Medulla oblongata (tissue), 1 donor: ENCODE measurements around the gene ONECUT2.
"Not testable (repeated sequence)": the region's sequence is repeated elsewhere in the genome, so short reads cannot be mapped to it uniquely, and the experiment has no call there.

ENCODE experiments used
- DNase-seq: peaks from one replicate; pipeline ENCODE4 v3.0.0-alpha.2; 2015; ENCODE audit errors: extremely low spot score

ONECUT2 gene

GRCh38 chr18:57434536-57435494, at the start of gene ONECUT2:
Gene ONECUT2 (plus strand): TSS chr18:57435374. CDS start chr18:57435717, 343 bp downstream.
- peak; percentile 92 for DNase-seq

GRCh38 chr18:57389271-57389670, 45.9 kb upstream of the ONECUT2 start:
- no peak for DNase-seq

GRCh38 chr18:57390044-57390443, 45.1 kb upstream of the ONECUT2 start:
- no peak for DNase-seq

- not testable (repeated sequence) for DNase-seq
Observed at GRCh38 chr18:57394749-57395148, 40.4 kb upstream of the ONECUT2 start.

- not testable (repeated sequence) for DNase-seq
Observed at GRCh38 chr18:57396831-57397230, 38.3 kb upstream of the ONECUT2 start.

- DNase-seq: no peak
Observed at GRCh38 chr18:57397440-57398132, 37.6 kb upstream of the ONECUT2 start.

GRCh38 chr18:57404345-57404744, 30.8 kb upstream of the ONECUT2 start:
- DNase-seq: no peak

GRCh38 chr18:57409650-57410049, 25.5 kb upstream of the ONECUT2 start:
- no peak for DNase-seq

GRCh38 chr18:57410749-57411148, 24.4 kb upstream of the ONECUT2 start:
- DNase-seq: no peak

- DNase-seq: no peak
Observed at GRCh38 chr18:57416542-57416941, 18.6 kb upstream of the ONECUT2 start.

- DNase-seq: no peak
Observed at GRCh38 chr18:57422313-57422872, 12.8 kb upstream of the ONECUT2 start.

GRCh38 chr18:57423821-57424220, 11.4 kb upstream of the ONECUT2 start:
- DNase-seq: no peak

- no peak for DNase-seq
Observed at GRCh38 chr18:57425096-57425495, 10.1 kb upstream of the ONECUT2 start.

- no peak for DNase-seq
Observed at GRCh38 chr18:57426187-57426586, 9.0 kb upstream of the ONECUT2 start.

- DNase-seq: no peak
Observed at GRCh38 chr18:57427429-57428201, 7.6 kb upstream of the ONECUT2 start.

- DNase-seq: no peak
Observed at GRCh38 chr18:57428221-57429150, 6.7 kb upstream of the ONECUT2 start.

- DNase-seq: no peak
Observed at GRCh38 chr18:57429167-57430078, 5.8 kb upstream of the ONECUT2 start.

- no peak for DNase-seq
Observed at GRCh38 chr18:57430079-57431001, 4.8 kb upstream of the ONECUT2 start.
